ENCODE data around the gene ERC1.

The ERC1 gene

DNA sequence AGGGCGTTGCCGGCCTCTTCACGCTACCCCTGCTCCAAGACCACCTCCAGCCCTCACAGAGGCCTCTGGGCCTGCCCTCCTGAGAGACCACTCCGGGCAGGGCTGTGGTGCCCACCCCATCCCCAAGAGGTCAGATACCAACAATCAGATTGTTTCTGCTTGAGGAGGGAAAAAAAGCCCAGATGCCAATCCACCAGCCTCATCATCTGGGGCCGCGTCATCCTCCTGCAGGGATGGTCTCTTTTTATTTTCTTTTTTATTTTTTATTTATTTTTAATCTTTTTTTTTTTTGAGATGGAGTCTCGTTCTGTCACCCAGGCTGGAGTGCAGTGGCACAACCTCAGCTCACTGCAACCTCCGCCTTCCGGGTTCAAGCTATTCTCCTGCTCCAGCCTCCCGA, 510.0 kb downstream of the ERC1 start:
- DNase-seq: no peak

GRCh38 chr12:1501695-1502378, 510.8 kb downstream of the ERC1 start:
- no peak for DNase-seq

GRCh38 chr12:1502379-1502720, 511.3 kb downstream of the ERC1 start:
- DNase-seq: peak; percentile 10

GRCh38 chr12:1502831-1503230, 511.8 kb downstream of the ERC1 start:
- no peak for DNase-seq

DNA sequence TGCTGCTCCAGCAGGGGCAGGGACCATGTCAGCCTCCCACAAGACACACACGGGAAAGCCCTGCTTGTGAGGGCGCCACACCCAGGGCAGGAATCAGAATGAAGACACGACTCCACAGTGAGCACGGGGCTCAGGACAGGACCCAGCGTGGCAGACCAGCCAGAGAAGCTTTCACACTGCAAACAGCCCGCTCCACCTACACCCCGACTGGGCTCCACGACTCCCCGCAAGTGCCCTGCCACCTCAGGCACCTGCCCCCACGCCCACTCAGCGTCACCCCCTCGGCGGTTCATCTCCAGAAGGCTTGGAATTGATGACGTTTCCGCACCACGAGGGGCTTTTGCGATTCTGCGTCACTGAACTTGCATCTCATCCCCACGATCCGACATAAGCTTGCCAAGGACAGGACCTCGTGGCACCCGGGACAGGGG, 512.3 kb downstream of the ERC1 start:
- no peak for DNase-seq

DNA sequence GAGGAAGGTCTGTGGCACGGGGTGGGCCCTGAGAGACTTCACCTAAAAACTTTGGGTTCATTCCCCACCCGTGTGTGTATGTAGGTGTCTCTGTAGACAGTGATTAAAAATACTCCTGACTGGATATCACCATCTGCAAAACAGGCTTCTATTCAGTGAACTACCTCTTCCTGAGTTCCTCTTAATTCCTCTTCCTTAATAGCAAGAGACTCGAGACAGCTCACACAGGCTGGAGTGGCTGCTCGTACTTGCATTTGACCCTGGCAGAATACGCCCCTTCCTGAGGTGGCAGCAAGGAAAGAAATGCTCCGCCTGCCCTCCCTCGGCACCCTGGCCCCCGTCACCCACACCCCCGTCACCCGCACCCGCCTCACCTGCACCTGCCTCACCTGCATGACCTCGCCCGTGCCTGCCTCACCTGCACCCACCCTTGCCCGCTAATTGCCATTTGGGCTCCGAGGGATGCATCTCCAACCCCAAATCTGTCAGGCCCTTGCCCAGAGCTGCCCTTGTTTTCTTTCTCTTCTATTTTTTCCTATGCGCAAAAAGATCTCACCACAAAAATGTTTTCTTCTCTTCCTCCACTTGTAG, 513.4 kb downstream of the ERC1 start:
- no peak for DNase-seq

DNA sequence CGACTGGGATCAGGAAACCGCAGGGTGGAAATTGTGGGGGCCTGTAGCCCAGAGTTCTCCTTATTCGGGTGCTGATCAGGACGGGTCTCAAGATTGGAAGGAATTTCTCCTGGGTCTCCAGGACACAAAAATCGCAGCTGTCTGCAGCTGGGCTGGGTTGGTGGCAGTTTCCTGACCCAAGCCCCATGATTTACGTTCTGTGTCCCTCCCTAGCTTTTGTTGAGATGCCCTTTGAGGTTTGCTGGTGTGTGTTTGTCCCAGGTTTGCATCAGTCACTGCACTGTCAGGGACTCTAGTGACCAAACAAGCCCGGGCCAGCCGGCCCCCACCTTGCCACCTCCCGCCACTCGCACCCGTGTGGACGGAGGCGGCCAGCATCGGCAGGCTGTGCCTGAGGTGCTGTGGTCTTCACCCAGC, 513.9 kb downstream of the ERC1 start:
- no peak for DNase-seq

- DNase-seq: no peak
Observed at GRCh38 chr12:1505576-1505975, 514.6 kb downstream of the ERC1 start.

- no peak for DNase-seq
Observed at GRCh38 chr12:1507308-1507707, 516.3 kb downstream of the ERC1 start.

- DNase-seq: no peak
Observed at GRCh38 chr12:1509413-1510052, 518.5 kb downstream of the ERC1 start.

GRCh38 chr12:1510056-1510812, 519.2 kb downstream of the ERC1 start:
- no peak for DNase-seq

DNA sequence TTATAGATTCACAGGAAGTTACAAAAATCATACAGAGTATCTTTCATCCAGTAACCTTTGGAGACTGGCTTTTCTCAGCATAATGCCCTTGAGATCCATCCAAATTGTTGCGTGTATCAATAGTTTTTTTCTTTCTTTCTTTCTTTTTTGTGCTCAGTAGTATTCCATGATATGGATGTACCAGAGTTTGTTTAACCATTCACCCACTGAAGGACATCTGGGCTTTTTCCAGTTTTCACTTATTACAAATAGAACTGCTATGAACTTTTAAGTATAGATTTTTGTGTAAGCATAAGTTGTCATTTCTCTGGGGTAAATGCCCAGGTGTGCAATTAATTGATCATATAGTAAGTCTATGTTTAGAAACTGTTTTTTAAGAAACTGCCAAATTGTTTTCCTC, 524.0 kb downstream of the ERC1 start:
- no peak for DNase-seq

DNA sequence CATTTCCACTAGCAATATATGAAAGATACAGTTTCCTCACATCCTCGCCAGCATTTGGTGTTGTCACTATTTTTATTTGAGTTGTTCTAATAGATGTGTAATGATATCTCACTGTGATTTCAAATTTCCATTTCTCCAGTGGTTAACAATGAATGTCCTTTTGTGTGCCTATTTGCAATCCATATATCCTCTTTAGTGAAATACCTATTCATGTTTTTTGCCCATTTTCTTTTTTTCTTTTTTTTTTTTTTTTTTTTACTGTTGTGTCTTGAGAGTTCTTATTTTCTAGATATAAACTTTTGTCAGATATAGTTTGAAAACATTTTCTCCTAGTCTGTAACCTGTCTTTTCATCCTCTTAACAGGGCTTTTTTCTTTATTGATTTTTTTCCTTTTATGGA, 524.4 kb downstream of the ERC1 start:
- DNase-seq: no peak

DNA sequence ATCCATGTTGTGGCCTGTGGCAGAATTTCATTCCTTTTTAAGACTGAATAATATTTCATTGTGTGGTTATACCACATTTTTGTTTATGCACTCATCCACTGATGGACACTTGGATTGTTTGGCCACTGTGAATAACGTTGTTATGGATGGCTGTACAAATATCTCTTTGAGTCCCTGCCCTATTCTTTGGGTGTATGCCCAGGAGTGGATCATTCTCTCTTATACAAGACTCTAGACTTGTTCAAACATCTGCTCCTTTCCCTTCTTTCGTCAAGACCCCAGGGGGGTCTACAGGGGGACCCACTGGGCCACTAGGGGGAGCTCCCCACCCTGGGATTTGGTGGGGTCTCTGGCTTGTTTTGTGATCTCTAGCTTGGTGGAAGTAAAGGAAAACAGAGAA, 526.0 kb downstream of the ERC1 start:
- no peak for DNase-seq

GRCh38 chr12:1517734-1518525, 526.9 kb downstream of the ERC1 start:
- DNase-seq: no peak

GRCh38 chr12:1518591-1519516, 527.8 kb downstream of the ERC1 start:
- DNase-seq: no peak

GRCh38 chr12:1519642-1520041, 528.6 kb downstream of the ERC1 start:
- no peak for DNase-seq

DNA sequence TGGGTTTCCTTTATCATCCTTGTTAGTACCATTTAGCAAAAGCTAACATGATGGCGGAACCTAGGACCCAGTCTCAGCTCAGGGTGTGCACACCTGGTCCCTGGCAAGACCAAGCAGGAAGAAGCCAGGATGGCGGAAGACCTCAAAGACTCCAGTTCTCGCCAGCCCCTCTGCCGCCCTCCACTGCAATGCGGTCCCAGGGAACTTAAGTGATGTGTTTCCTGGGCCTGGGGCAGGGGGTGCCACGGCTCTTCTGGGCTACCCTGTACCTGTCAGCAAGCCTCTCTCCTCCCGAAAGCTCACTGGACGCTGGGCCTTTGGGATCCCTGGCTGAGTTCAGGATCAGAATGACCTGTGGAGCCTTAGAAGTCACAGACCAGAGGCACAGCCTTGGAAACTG, 532.0 kb downstream of the ERC1 start:
- DNase-seq: no peak

DNA sequence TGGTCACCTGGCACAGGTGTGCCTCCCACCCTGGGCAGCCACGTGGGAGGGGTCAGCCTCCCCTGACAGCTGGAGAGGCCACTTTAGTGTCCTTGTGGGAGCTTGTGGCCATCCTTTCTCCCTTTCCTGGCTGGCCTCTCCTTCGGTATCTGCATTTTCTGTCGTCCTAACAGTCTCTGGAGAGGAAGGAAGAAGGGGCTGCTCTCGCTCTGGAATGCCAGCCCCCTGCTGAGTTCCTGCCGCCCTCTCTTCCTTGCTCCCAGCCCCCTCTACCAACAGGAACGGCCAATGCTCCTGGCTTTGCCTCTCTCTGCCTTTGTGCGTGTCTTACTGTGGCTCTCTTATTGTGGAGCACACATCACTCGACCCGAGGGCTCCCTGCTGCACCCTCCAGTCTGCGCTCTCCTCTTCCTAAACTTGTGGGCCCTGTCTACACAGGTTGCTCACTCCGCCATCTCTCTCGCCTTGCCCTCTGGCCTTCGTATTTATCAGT, 532.6 kb downstream of the ERC1 start:
- no peak for DNase-seq

GRCh38 chr12:1525858-1526257, 534.8 kb downstream of the ERC1 start:
- no peak for DNase-seq

DNA sequence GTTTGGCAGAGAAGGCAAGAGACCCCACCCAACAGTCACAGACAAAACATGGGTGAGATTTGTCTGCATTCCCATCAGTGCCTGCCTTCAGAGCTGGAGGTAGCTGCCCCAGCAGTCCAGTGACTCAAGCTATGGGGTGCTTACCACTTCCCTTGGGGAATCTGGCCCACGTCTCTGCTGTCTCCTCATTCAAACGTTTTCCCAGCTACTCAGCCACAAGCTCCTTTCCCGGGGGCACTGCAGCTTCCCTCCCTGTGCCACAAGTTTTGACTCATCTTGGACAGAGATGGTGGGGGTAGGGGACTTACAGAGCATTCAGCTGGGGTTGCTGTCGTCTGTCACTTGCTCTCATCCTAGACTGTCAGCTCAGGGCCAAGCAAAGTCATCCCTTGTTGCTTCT, 536.8 kb downstream of the ERC1 start:
- no peak for DNase-seq

DNA sequence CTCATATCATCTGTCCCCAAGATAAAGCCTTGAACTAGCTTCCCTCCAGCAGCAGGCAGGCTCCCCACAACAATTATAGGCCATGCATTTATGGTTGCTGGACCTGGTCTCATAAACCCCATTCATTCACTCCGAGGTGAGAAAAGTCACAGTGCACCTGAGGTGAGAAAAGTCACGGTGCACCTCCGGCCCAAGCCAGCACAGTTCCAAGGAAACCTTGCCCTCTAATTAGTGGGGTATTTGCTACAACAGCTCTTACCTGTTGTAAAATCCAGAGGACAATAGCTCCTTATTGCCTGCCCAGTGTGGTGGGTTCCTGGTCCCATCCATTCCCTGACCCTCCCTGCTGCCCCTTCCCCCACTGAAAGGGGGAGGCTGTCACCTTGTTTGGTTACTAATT, 537.8 kb downstream of the ERC1 start:
- DNase-seq: no peak
